Activated T-cell treated with anti-CD3 and anti-CD28 coated beads for 48 hours (primary cell): ENCODE results near the gene DNAJB9.
"Not testable (repeated sequence)": the region's sequence is repeated elsewhere in the genome, so short reads cannot be mapped to it uniquely, and the experiment has no call there.

Experiments
- DNase-seq: peaks from one replicate; pipeline ENCODE4 v3.0.0-alpha.2; 2020; ENCODE audit warnings: low read depth

DNAJB9 gene

DNA sequence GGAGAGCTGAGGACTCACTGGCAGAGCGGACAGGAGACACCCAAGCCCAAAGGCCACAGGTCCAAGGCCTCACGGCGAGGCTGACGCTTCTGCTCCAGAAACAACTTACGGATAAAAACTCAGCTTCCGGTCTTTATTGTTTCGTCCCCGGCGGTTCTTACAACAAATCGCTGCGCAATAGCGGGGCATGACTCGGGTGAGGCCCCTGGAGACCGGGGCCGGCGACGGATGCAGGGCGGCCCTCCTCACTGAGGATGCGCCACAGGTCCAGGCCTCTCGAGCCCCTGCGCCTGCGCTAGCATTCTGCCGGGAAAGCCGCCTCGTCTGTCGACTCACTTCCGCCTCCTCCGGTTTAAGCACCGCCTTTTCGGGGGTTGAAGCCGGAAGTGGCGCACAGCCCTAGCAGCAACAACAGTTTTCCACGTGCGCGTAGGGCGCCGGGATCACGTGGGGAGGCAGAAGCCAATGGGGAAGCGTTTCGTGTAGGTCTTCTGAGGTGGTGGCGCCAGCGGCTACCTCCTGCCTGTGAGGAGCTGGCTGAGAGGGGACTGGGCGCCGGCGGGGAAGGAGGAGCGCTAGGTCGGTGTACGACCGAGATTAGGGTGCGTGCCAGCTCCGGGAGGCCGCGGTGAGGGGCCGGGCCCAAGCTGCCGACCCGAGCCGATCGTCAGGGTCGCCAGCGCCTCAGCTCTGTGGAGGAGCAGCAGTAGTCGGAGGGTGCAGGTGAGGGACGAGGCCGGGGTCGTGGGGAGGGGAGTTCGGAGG lies at the start of gene DNAJB9, which contains the start of gene THAP5:
Gene DNAJB9, plus strand, starts transcription at position 494 of the 765 bp plus-strand sequence. CDS start 1,853 bp downstream, outside the sequence.
Gene THAP5, minus strand, starts transcription at position 326 of the 765 bp plus-strand sequence. Its CDS starts 137 bp downstream, at position 189.
- peak; percentile 97 for DNase-seq

DNA sequence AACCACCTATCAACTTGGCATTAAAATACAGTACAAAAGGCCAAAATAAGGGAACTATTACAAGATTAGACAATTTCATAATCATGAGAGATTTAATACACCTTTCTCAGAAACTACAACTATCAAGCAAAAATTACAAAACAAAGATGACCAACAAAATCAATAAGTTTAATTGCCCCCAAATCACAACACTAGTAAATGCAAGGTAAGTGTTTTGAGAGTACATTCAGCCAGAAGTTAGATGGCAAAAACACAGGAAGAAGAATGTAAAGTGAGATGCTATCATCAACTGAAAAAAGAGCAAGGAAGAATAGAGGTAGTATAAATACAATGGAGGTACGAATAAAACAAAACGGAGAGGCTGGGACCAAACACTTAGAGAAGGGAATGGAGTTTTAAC lies 46.9 kb upstream of the DNAJB9 start:
- DNase-seq, result no peak

DNA sequence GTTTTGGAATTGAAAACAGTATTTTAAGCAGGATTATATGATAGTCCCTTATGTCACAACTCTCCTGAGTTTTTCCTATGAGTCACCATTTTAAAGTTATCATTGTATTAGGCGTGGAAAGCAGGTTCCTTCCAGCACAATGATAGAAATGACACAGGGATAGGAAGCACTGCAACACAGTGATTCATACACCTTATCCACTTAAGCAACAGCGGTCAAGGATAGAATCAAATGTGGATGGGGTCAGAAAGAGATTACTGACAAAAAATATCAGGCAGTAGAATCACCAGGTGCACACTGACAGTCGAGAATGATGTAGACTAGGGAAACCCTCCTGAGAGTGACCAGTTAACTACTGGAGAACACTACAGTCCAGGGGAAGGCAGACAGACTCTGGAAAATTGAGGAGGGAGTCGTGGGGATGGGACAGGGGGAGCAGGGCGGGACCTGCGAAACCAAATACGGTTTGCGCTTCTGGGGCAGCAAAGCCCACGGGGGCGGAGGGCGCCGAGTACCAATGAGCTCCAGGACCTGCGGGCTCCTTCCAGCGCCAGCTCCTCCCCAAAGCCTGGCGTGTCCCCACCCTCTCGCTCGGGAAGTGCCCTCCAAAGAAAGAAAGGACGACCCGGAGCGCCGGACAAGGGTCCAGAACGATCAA lies 44.2 kb upstream of the DNAJB9 start:
- DNase-seq, result no peak

DNA sequence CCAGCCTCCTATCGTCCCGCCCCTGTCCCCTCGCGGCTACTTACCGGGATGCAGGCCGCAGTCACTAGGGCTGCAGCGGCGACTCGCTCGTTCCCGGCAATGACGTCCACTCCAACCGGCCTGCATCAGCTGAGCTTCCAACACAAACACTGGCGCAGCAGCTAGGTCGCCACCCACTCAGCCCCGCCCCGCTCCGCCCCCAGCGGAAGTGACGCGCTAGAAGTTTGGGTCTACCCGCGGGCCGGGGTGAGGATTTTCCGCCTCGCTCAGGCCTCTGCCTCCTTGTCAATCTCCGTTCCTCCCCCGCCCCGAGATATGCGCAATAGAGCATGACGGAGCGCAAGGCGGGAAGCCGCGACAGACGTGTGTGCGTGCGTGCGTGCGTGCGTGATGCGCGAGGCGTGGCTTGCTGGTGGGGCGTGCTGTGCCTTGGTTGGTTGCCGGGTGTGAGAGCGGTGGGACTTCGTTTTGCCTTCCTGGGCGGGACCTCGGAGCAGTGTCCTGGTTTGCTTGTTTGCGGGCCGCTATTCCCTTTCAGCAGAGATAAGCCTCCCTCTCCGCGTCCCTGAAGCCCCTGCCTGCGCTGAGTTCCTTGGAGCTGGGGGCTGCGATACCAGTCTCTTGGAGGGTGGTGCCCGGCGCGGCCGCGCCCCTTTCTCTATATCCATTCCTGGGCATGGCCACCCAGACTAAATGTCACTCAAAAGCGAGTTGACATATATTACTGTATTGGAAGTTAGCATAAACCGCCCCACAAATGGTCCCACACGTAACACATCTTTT lies 43.5 kb upstream of the DNAJB9 start, which contains the start of gene PNPLA8:
Gene PNPLA8, minus strand, starts transcription at position 151 of the 783 bp plus-strand sequence. CDS start 10,644 bp downstream, outside the sequence.
- DNase-seq, result peak; percentile 100

DNA sequence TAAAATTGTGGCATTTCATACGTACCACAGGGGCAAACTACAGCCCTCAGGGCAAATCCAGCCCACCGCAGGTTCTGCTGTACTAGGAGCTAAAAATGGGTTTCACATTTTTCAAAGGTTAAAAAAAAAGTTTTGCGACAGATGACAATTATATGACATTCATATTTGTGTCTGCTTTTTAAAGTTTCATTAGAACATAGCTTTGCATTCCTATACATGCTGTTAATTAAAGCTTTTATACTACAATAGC lies 43.0 kb upstream of the DNAJB9 start:
- DNase-seq, result no peak

DNA sequence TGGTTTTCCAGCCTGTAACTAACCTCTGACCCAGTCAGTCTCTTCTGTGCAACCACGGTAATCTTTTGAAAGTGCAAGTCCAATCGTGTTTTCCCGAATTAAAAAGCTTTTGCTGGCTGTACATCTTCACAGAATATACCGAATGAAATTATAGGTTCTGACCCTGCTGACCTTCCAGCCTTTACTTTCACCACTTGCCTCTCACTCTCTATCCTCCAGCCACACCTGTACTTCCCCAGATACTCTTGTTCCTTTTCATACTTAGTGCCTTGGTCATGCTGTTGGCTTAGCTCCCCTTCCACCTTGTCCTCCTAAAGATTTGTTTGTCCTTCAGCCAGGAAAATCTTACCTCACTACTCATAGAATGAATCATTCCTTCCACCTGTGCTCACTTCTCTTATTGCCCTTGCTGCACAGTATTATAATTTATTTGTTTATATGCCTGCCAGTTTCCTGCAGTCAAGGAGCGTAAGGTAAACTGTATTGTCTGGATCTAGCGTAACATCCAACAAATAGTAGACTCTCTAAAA lies 41.4 kb upstream of the DNAJB9 start:
- DNase-seq, result no peak

DNA sequence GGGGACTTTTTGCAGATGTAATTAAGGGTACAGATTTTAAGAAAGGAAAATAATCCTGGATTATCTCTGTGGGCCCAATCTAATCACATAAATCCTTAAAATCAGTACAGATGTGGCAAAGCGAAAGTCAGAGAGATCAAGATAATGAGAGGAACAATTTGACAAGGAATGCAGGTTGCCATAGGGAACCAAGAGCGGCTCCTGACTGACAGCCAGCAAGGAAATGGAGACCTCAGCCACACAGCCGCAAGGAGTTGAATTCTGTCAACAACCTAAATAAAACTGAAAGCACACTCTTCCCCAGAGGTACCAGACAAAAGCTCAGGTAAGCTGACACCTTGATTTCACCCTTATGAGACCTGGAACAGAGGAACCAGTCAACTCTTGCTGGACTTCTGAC lies 40.3 kb upstream of the DNAJB9 start:
- no peak for DNase-seq

DNA sequence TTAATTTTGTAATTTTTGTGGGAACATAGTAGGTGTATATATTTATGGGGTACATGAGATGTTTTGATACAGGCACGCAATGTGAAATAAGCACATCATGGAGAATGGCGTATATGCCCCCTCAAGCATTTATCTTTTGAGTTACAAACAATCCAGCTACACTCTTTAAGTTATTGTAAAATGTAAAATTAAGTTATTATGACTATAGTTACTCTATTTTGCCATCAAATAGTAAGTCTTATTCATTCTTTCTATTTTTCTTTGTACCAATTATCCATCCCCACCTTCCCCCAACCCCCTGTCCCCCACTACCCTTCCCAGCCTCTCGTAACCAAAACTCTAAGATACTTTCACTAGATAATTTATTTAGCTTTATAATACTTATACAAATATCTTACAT lies 36.0 kb upstream of the DNAJB9 start:
- DNase-seq, result no peak

DNA sequence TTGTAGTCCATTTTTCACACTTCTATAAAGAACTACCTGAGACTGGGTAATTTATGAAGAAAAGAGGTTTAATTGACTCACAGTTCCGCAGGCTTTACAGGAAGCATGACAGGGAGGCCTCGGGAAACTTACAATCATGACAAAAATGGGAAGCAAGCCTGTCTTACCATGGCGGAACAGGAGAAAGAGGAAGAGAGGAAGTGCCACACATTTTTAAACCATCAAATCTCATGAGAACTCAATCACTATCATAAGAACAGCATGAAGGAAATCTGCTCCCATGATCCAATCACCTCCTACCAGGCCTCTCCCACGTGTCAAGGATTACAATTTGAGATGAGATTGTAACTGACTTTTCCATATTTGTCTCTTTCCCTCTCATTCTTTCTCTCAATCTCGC lies 34.4 kb upstream of the DNAJB9 start:
- DNase-seq, result no peak

DNA sequence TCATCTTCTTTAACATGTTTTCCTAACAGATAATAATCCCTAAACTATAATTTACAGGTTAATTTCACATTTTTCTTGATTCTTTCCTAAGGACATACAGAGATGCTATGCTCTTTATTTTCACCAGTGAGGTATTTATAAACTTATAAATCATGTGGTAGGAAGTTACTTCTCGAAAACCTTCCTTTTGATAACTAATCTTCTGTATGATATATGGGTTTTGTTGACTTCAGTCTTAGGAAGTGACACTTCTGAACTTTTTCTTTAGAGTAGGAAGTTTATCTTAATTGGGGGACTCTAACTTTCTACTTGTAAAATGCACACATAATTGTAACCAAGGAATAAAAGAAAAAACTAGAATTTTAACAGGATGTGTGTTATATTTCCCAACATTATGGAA lies 33.9 kb upstream of the DNAJB9 start:
- DNase-seq, result no peak

DNA sequence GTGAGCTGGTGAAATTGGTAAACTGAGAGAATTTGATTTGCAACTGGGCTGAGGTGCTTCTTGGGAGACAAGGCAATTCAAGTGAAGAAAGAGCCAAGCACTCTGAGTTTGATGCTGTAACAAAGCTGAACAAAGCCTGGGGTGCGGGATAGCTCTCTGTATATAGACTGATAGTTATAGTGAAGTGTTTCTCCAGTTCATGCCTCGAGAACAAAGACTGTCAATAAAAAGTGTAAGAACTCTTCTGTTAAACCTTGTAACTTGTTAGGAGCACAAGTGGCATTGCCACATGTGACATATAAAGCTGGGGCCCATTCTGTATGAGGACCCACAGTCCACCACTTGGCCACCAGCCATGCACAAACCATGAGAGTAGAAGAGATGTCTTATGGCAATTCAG lies 32.4 kb upstream of the DNAJB9 start:
- DNase-seq, result no peak

DNA sequence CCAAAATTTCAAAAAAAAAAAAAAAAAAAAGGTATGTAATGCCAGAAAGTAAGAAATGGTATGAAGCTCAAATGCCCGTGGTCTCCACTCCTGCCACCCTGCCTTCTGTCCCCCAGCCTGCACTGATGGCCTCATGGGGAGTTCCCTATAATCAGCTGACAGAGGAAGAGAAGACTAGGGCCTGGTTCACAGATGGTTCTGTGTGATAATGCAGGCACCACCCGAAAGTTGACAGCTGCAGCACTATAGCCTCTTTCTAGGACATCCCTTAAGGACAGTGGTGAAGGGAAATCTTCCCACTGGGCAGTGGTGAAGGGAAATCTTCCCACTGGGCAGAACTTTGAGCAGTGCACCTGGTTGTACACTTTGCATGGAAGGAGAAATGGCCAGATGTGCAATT lies 31.4 kb upstream of the DNAJB9 start:
- DNase-seq, result not testable (repeated sequence)

DNA sequence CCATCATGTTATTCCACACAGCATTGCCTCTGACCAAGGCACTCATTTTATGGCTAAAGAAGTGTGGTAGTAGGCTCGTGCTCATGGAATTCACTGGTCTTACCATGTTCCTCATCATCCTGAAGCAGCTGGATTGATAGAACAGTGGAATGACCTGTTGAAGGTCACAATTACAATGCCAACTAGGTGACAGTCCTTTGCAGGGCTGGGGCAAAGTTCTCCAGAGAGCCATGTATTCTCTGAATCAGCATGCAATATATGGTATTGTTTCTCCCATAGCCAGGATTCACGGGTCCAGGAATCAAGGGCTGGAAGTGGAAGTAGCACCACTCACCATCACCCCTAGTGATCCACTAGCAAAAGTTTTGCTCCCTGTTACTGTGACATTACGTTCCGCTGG lies 31.0 kb upstream of the DNAJB9 start:
- DNase-seq, result not testable (repeated sequence)

DNA sequence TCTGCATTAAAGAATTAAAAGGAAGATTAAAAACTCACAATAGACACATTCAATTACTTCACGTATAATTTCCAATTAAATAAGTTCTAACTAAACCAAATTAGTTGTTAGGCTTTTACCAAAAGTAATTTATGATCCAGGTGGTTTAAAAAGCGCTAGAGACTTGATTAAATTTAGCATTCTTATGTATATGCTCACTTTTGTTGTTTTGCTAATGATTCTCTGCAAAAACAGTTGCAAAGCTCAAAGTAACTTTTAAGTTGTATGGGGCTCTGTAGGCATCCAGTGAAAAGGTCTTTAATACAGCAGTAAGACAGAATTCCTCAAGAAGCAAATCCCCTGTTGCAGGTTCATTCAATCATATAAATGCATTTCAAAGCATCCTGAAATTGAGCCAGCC lies 28.2 kb upstream of the DNAJB9 start:
- DNase-seq, result no peak

DNA sequence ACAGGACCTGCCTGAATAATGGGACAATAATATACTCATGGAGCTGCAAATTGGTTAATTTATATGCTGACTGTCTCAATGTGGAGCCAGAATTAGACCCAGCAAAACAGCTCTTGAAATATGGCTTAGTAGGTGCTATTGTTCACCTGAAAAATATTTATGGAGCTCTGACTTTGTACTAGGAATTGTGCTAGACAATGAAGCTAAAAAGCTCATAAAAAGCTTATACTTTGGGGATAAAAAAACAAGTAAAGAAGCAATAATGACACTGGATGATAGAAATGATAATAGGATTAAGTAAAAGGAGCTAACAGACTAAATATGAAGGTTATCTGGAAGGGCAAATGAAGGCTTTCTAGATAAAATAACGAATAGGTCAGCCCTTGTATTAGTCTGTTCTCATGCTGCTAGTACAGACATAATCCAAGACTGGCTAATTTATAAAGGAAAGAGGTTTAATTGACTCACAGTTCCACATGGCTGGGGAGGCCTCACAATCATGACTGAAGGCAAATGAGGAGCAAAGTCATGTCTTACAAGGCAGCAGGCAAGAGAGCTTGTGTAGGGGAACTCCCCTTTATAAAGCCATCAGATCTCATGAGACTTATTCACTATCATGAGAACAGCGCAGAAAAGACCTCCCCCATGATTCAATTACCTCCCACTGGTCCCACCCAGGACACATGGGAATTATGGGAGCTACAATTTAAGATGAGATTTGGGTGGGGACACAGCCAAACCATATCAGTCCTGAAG lies 21.4 kb upstream of the DNAJB9 start:
- DNase-seq, result not testable (repeated sequence)

DNA sequence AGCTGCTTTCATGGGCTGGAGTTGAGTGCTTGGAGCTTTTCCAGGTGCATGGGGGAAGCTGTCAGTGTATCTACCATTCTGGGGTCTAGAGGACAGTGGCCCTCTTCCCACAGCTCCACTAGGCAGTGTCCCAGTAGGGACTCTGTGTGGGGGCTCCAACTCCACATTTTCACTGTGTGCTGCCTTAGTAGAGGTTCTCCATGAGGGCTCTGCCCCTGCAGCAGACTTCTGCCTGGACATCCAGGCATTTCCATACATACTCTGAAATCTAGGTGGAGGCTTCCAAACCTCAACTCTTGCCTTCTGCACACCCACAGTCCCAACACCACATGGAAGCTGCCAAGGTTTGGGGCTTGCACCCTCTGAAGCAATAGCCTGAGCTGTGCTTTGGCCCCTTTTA lies 13.0 kb upstream of the DNAJB9 start:
- DNase-seq, result not testable (repeated sequence)

DNA sequence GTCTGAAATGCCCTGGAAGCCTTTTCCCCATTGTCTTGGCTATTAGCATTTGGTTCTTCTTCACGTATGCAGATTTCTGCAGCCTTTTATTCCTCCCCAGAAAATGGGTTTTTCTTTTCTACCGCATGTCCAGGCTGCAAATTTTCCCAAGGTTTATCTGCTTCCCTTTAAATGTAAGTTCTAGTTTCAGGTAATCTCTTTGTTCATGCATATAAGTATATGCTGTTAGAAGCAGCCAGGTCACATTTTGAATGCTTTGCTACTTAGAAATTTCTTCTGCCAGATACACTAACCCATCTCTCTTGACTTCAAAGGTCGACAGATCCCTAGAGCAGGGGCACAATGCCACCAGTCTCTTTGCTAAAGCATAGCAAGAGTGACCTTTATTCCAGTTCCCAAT lies 12.5 kb upstream of the DNAJB9 start:
- DNase-seq, result no peak

DNA sequence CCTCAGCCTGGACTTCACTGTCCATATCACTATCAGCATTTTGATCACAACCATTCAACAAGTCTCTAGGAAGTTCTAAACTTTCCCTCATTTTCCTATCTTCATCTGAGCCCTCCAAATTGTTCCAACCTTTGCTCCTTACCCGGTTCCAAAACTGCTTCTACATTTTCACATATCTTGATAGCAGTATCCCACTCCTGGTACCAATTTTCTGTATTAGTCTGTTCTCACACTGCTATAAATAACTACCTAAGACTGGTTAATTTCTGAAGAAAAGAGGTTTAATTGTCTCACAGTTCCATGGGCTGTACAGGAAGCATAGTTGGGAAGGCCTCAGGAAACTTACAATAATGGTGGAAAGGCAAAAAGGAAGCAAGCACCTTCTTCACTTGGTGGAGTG lies 12.1 kb upstream of the DNAJB9 start:
- no peak for DNase-seq

DNA sequence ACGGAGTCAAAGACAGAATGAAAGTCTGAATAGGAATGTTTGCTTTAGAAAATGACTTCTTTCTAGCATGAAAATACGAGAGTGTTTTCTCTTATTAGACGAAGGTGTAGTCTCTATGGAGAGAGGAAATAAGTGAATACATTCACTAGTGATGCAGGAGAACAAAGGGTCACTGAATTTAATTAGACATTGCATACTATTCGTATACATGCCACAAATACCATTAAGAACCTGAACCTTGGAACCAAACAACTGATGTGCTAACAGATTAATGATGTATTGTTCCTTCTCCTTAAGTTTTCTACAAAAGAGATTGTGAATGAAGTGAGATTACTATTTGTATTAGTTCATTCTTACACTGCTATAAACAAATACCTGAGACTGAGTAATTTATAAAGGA lies 10.4 kb upstream of the DNAJB9 start:
- DNase-seq, result no peak

DNA sequence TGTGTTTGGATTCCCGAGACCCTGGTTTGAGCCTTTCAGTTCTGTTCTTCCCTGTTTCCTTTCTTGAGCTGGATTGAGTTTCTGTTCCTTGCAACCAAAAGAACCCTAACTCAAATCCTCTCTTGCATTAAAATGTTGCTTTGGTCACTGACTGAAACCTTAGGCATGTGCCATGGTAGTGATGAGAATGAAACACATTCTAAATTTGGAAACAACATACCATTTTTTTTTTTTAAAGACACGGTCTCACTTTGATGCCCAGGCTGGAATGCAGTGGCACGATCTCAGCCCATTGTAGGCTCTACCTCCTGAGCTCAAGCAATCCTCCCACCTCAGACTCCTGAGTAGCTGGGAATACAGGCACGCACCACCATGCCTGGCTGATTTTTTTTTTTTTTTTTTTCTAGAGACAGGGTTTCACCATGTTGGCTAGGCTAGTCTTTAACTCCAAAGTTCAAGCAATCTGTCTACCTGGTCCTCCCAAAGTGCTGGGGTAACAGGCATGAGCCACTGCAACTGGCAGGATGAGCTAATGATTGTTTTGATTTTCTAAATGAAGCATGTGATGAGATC lies 8.5 kb upstream of the DNAJB9 start:
- DNase-seq, result no peak

DNA sequence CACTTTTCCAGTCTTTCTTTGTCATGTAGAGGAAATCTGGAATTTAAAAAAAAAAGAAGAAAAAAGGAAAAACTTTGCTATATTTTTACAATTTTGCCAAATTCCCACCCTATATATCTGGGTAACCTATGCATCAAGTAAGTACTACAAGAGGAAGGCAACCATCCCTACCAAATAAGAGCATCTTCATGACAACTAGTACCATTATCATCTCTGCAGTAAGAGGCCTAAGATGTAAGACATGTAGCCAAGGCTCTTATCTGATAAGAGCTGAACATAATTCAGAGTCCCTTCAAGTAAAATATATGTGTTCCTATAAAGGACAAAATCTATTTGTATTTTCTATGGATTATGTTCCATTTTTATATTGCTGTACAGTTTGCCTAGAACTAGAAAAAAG lies 3.7 kb upstream of the DNAJB9 start:
- no peak for DNase-seq
